Naive thymus-derived CD4-positive, alpha-beta T cell (primary cell): ENCODE results near the gene CPLANE2. TPM values are rescaled to one million over a fixed set of nuclear protein-coding genes. Genes with fewer than 3 reads are reported as not detected.
A peak's percentile ranks its signal among the peaks of the same experiment; 100 is the strongest.

ENCODE experiments used
- ATAC-seq: fragments of 150-1000 bp; cut with Tn5 transposase; 2 replicates; pipeline ENCODE4 v1.10.0; 2021; ENCODE audit warnings: mild to moderate bottlenecking, moderate library complexity
- CTCF ChIA-PET: fragments of 350-600 bp; sonication (Branson Sonifier 250); formaldehyde crosslinking; loops from one replicate; lab custom pipeline; 2021; ENCODE audit warnings: antibody characterized with exemption; lab: Charles Lee
- POLR2A ChIA-PET: fragments of 350-600 bp; sonication (Branson Sonifier 250); formaldehyde crosslinking; loops from one replicate; lab custom pipeline; 2021; ENCODE audit warnings: antibody characterized with exemption, inconsistent platforms; lab: Charles Lee
- DNase-seq, 9 donors: peaks; one replicate each; pipeline versions ENCODE4 v3.0.0 to v3.0.0-alpha.2; 2020 to 2022; ENCODE audit warnings: mixed read lengths in 1 of 9
- H3K27ac ChIP-seq: one replicate; pipeline ENCODE4 v1.7.0; 2013; ENCODE audit warnings: mild to moderate bottlenecking, low read depth, low read length, moderate library complexity
- H3K27me3 ChIP-seq, 2 donors: one replicate each; pipeline ENCODE4 v1.7.0; 2013; ENCODE audit warnings: low read length in 2 of 2, mild to moderate bottlenecking in 2 of 2, moderate library complexity in 2 of 2; ENCODE audit not compliant: control insufficient read depth in 2 of 2, insufficient read depth in 2 of 2
- H3K36me3 ChIP-seq, 3 experiments: 1 replicate in 2 of 3; 2 replicates in 1 of 3; pipeline ENCODE4 v1.7.0; 2013; ENCODE audit warnings: low read length in 3 of 3, mild to moderate bottlenecking in 3 of 3, moderate library complexity in 1 of 3; ENCODE audit not compliant: insufficient read depth in 3 of 3, control insufficient read depth in 2 of 3
- H3K4me1 ChIP-seq, 2 donors: one replicate each; pipeline ENCODE4 v1.7.0; 2013; ENCODE audit warnings: low read length in 2 of 2, mild to moderate bottlenecking in 2 of 2, moderate library complexity in 1 of 2; ENCODE audit not compliant: control insufficient read depth in 2 of 2, insufficient read depth in 2 of 2
- H3K4me3 ChIP-seq: 2 replicates; pipeline ENCODE4 v1.7.0; 2013; ENCODE audit warnings: mild to moderate bottlenecking, low read length
- H3K9me3 ChIP-seq, 3 experiments: 1 replicate in 2 of 3; 2 replicates in 1 of 3; pipeline ENCODE4 v1.7.0; 2013; ENCODE audit warnings: low read length in 3 of 3; ENCODE audit not compliant: control insufficient read depth in 2 of 3
- H3K27ac Mint-ChIP-seq, 9 donors: one replicate each; pipeline ENCODE4 v1.8.0; 2020 to 2022; ENCODE audit warnings: mixed read lengths in 9 of 9, mild to moderate bottlenecking in 8 of 9, moderate library complexity in 5 of 9, inconsistent platforms in 2 of 9
- H3K27me3 Mint-ChIP-seq, 5 donors: one replicate each; pipeline ENCODE4 v1.8.0; 2021 to 2022; ENCODE audit warnings: mixed read lengths in 5 of 5, mild to moderate bottlenecking in 1 of 5
- H3K36me3 Mint-ChIP-seq, 5 donors: one replicate each; pipeline ENCODE4 v1.8.0; 2020 to 2022; ENCODE audit warnings: mixed read lengths in 5 of 5, mild to moderate bottlenecking in 3 of 5, inconsistent platforms in 1 of 5
- H3K4me1 Mint-ChIP-seq, 7 donors: one replicate each; pipeline ENCODE4 v1.8.0; 2020 to 2022; ENCODE audit warnings: mixed read lengths in 7 of 7, mild to moderate bottlenecking in 3 of 7, inconsistent platforms in 1 of 7
- H3K4me3 Mint-ChIP-seq, 10 donors: one replicate each; pipeline ENCODE4 v1.8.0; 2020 to 2022; ENCODE audit warnings: mild to moderate bottlenecking in 10 of 10, mixed read lengths in 10 of 10, moderate library complexity in 6 of 10, inconsistent platforms in 2 of 10
- H3K9me3 Mint-ChIP-seq, 11 donors: one replicate each; pipeline ENCODE4 v1.8.0; 2020 to 2022; ENCODE audit warnings: mixed read lengths in 11 of 11, mild to moderate bottlenecking in 4 of 11, inconsistent platforms in 1 of 11, moderate library complexity in 1 of 11
- intact Hi-C, 2 donors: fragments of 100-400 bp; cut with micrococcal nuclease; formaldehyde crosslinking; loops; one replicate each; pipeline ENCODE4 v1.15.1; 2023
- polyA plus RNA-seq, 2 donors: library from polyadenylated mRNA; unstranded; fragments of 300-500 nt; fragmentation: Illumina TruSeq; gene quantifications; one replicate each; pipeline ENCODE4 v1.2.3, GENCODE V29; 2021
- total RNA-seq, 6 experiments: library from RNA in 5 of 6; stranded (reverse) in 5 of 6; gene quantifications; 1 replicate in 5 of 6; 2 replicates in 1 of 6; pipeline ENCODE4 v1.2.3 and lab custom pipeline; 2021 to 2026

Gene CPLANE2
- total and polyA plus RNA-seq, 7 experiments from 2014 or later = 3.0 to 11.4 (median 7.6) TPM

- Histone ChIP-seq H3K9me3 (no peaks in the 10 kb centered on the region), H3K4me1 (peaks cover 0 to 4% of the 10 kb centered on the region in 2 donors), H3K36me3 (no peaks in the 10 kb centered on the region), H3K27ac (no peak overlapping the region), H3K27me3 (no peaks in the 10 kb centered on the region), H3K4me3 (no peak overlapping the region)
- intact Hi-C loops = no loop called here
- Mint-ChIP-seq H3K36me3 (no peaks in the 10 kb centered on the region), H3K4me1 (peaks cover 0 to 7% (median 0%) of the 10 kb centered on the region in 7 donors), H3K27me3 (peaks cover 0 to 6% (median 0%) of the 10 kb centered on the region in 5 donors), H3K27ac (peak overlapping the region in 1 of 9 donors; percentile 67), H3K4me3 (no peak overlapping the region), H3K9me3 (no peaks in the 10 kb centered on the region)
- DNase-seq (no peak), ATAC-seq (no peak)
- CTCF ChIA-PET = interaction anchor here (10.9 kb wide), 1 partner anchor 107 kb away, joined by 240 read pairs; the partner anchor contains the start of gene FAM131C
- POLR2A ChIA-PET = interaction anchor here (0.7 kb wide), 1 partner anchor 30 kb away, joined by 9 read pairs; no protein-coding TSS in a partner anchor
Observed at GRCh38 chr1:16184557-16185303, 52.3 kb downstream of the CPLANE2 start.

DNA sequence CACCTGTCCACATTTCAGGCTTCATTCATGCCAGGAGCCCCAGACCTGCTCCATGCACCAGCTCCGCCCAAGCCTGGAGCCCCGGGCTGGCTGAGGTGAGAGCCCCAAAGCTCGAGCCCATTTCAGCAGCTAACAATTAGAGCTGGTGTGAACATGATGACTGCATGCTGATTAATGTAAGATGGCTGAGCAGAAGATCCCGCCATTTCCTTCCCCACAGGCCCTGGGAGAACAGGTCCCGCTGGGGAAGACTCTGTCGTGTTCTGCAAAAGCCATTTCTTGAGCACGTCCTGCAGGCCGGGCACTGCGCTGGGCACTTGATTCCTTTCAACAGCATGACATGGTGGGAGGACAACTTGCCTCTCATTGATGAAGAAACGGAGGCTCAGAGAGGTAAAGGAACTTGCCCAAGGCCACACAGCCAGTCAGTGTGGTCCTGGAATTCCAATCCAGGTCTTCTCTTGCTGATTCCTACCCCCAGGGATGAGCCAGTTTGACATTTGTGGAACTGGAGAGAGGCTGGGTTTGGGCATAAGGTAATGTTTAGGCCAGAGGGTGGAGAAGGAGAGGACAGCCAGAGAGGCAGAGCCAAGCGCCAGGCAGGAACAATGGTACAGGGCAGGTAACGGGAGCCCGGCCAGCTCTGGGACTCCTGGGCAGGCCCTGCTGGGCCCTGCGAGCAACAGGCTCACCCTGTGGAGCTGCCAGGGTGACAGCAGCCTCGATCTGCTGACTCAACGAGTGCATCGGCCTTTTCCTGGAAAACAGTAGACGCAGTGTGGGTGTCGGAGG lies 53.0 kb downstream of the CPLANE2 start:
- H3K9me3 Mint-ChIP-seq = no peaks in the 10 kb centered on the region
- H3K4me1 Mint-ChIP-seq = peaks cover 0 to 7% (median 0%) of the 10 kb centered on the region in 7 donors
- Histone ChIP-seq H3K4me3 (no peak overlapping the region), H3K27ac (no peak overlapping the region), H3K4me1 (peaks cover 0 to 4% of the 10 kb centered on the region in 2 donors), H3K27me3 (no peaks in the 10 kb centered on the region), H3K9me3 (no peaks in the 10 kb centered on the region), H3K36me3 (no peaks in the 10 kb centered on the region)
- H3K27me3 Mint-ChIP-seq = peaks cover 0 to 3% (median 0%) of the 10 kb centered on the region in 5 donors
- ChIA-PET CTCF (interaction anchor here (10.9 kb wide), 1 partner anchor 106 kb away, joined by 240 read pairs; the partner anchor contains the start of gene FAM131C), POLR2A (interaction anchor here (0.7 kb wide), 1 partner anchor 29 kb away, joined by 9 read pairs; no protein-coding TSS in a partner anchor)
- intact Hi-C loops = no loop called here
- ATAC-seq (no peak), DNase-seq (no peak)
- H3K36me3 Mint-ChIP-seq = no peaks in the 10 kb centered on the region
- no peak overlapping the region for H3K27ac Mint-ChIP-seq
- no peak overlapping the region for H3K4me3 Mint-ChIP-seq

- intact Hi-C loops = no loop called here
- H3K9me3 Mint-ChIP-seq = no peaks in the 10 kb centered on the region
- Histone ChIP-seq H3K27me3 (no peaks in the 10 kb centered on the region), H3K4me1 (peaks cover 0 to 4% of the 10 kb centered on the region in 2 donors), H3K27ac (no peak overlapping the region), H3K36me3 (no peaks in the 10 kb centered on the region), H3K9me3 (no peaks in the 10 kb centered on the region), H3K4me3 (no peak overlapping the region)
- no peaks in the 10 kb centered on the region for H3K27me3 Mint-ChIP-seq
- peak; percentile 15 for ATAC-seq
- H3K4me1 Mint-ChIP-seq = peaks cover 0 to 7% (median 0%) of the 10 kb centered on the region in 7 donors
- DNase-seq = no peak
- ChIA-PET POLR2A (interaction anchor here (0.7 kb wide), 1 partner anchor 20 kb away, joined by 6 read pairs; no protein-coding TSS in a partner anchor), CTCF (interaction anchor here (10.9 kb wide), 1 partner anchor 105 kb away, joined by 240 read pairs; the partner anchor contains the start of gene FAM131C)
- peak overlapping the region in 2 of 9 donors; percentile 24 to 49 for H3K27ac Mint-ChIP-seq
- no peak overlapping the region for H3K4me3 Mint-ChIP-seq
- H3K36me3 Mint-ChIP-seq = no peaks in the 10 kb centered on the region
Observed at GRCh38 chr1:16183179-16183578, 53.8 kb downstream of the CPLANE2 start.

DNA sequence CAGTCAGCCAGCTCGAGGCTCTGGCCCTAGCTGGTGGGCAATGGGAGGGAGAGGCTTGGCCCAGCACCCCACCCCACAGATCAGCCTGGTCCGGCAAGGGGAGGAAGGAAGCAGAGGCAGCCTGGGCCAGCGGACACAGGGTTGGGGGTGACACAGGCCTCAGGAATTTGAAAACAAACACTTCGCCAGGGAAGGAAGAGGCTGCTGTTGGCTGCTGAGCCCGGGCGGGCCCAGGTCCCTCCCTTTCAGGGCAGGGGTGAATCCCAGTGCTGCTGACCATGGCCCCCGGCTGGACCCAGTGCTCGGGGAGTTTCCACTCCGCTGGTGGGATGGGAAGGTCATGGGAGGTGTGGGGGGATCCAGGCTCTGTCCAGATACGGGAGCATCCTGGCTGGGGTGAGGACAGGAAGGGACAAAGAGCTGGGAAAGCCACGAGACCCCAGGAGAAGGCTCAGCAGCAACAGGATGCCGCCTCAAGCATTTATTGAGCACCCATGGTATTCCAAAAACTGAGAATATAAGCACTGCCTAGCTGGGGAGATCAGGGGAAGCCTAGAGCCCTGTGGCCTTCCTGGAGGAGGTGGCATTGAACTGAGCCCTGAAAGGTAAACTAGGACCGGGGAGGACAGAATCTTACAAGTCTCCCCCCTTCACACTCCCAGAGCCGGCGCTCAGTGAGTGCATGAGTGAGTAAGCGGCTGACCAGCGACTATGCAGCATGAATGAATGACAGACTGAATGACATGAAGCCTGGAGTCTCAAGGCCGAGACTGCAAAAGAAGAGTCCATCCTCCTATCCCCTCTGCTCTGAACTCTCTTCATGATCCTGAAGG lies 54.9 kb downstream of the CPLANE2 start:
- POLR2A ChIA-PET = interaction anchor here (0.6 to 0.7 kb wide), 2 partner anchors 19 to 55 kb away, joined by 3 to 6 read pairs; no protein-coding TSS in a partner anchor
- intact Hi-C loops = no loop called here
- DNase-seq = no peak

More for the DNA sequence above, 54.9 kb downstream of the CPLANE2 start:
- Mint-ChIP-seq H3K4me3 (no peak overlapping the region), H3K4me1 (no peaks in the 10 kb centered on the region), H3K9me3 (no peaks in the 10 kb centered on the region), H3K27me3 (peaks cover 0 to 3% (median 0%) of the 10 kb centered on the region in 5 donors), H3K27ac (no peak overlapping the region), H3K36me3 (no peaks in the 10 kb centered on the region)
- H3K36me3 ChIP-seq = no peaks in the 10 kb centered on the region
- ATAC-seq = no peak
- no peaks in the 10 kb centered on the region for H3K27me3 ChIP-seq
- no peak overlapping the region for H3K4me3 ChIP-seq
- CTCF ChIA-PET = interaction anchor here (1.9 to 10.9 kb wide), 2 partner anchors 103 to 104 kb away, joined by 8 to 240 read pairs; partner anchors contain the start of gene FAM131C
- H3K27ac ChIP-seq = no peak overlapping the region
- no peaks in the 10 kb centered on the region for H3K4me1 ChIP-seq
- no peaks in the 10 kb centered on the region for H3K9me3 ChIP-seq

Other genes starting within 250 kb of the CPLANE2 start
- not detected for gene SRARP, start 232.9 kb downstream of the CPLANE2 start, total RNA-seq
- gene SRARP, start 232.9 kb downstream of the CPLANE2 start, polyA plus RNA-seq = not detected
- not detected for gene HSPB7, start 219.1 kb downstream of the CPLANE2 start, total RNA-seq
- not detected for gene HSPB7, start 219.1 kb downstream of the CPLANE2 start, polyA plus RNA-seq
- not detected for gene CLCNKA, start 215.1 kb downstream of the CPLANE2 start, total RNA-seq
- gene CLCNKA, start 215.1 kb downstream of the CPLANE2 start, polyA plus RNA-seq = not detected
- gene CLCNKB, start 193.4 kb downstream of the CPLANE2 start, total RNA-seq = not detected
- not detected for gene CLCNKB, start 193.4 kb downstream of the CPLANE2 start, polyA plus RNA-seq
- 1 to 10 TPM in 1 of 5 experiments, not detected in 4; 1.3 TPM for gene FAM131C, start 163.5 kb downstream of the CPLANE2 start, total RNA-seq
- not detected for gene FAM131C, start 163.5 kb downstream of the CPLANE2 start, polyA plus RNA-seq
- gene EPHA2, start 81.1 kb downstream of the CPLANE2 start, total RNA-seq = under 1 TPM in 2 of 5 experiments, not detected in 3; 0.59 to 0.61 TPM
- under 1 TPM in 1 of 2 donors, not detected in 1; 0.30 TPM for gene EPHA2, start 81.1 kb downstream of the CPLANE2 start, polyA plus RNA-seq
- gene ARHGEF19, start 24.5 kb downstream of the CPLANE2 start, total RNA-seq = 10 to 100 TPM in 3 of 5 experiments, 1 to 10 TPM in 2; 8.8 to 12.4 (median 10.5) TPM
- 1 to 10 TPM; 5.1 to 9.0 TPM for gene ARHGEF19, start 24.5 kb downstream of the CPLANE2 start, polyA plus RNA-seq
- gene FBXO42, start 115.3 kb upstream of the CPLANE2 start, total RNA-seq = 10 to 100 TPM; 18.7 to 25.7 (median 24.6) TPM
- 10 to 100 TPM; 17.9 to 26.7 TPM for gene FBXO42, start 115.3 kb upstream of the CPLANE2 start, polyA plus RNA-seq
- gene SZRD1, start 130.1 kb upstream of the CPLANE2 start, total RNA-seq = 100 to 1,000 TPM in 3 of 5 experiments, 10 to 100 TPM in 2; 81.6 to 163 (median 125) TPM
- 10 to 100 TPM; 36.8 to 38.9 TPM for gene SZRD1, start 130.1 kb upstream of the CPLANE2 start, polyA plus RNA-seq
- gene SPATA21, start 200.2 kb upstream of the CPLANE2 start, total RNA-seq = not detected
- gene SPATA21, start 200.2 kb upstream of the CPLANE2 start, polyA plus RNA-seq = not detected
- gene NECAP2, start 203.5 kb upstream of the CPLANE2 start, total RNA-seq = 100 to 1,000 TPM in 4 of 5 experiments, 10 to 100 TPM in 1; 98.2 to 161 (median 148) TPM
- gene NECAP2, start 203.5 kb upstream of the CPLANE2 start, polyA plus RNA-seq = 100 to 1,000 TPM; 258 to 264 TPM